ENCODE data around the gene FAM149A.

Gene FAM149A

DNA sequence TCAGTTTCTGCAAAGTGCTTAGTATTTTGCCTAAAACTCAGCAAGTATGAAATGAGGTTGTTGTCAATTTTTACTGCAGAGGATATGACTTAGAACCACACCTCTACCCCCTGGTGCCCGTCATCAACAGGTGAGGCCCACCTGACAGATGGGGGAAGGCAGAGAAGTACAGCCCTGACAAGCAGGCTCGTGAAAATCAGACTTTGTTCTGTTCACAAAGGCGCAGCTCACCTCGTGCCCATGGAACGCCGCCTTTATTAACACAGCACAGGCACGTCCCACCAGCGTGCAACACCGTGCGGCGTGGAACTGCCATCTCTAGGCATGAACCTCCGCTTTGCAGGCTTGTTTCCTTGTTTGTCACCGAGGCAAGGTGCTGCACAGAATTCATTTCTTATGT lies 100.2 kb downstream of the FAM149A start:
- no peaks in the 10 kb centered on the region for H3K27me3 Mint-ChIP-seq (ENCODE audit: low read depth, poor library complexity)
- DNase-seq, result no peak
- TF ChIP-seq CTCF (IDR thresholded peaks at IDR 0.05), result no peak
- H3K36me3 Mint-ChIP-seq (ENCODE audit: low read depth), result peaks cover 15% of the 10 kb centered on the region
- peaks cover 20% of the 10 kb centered on the region for H3K9me3 Mint-ChIP-seq
- no peak overlapping the region for H3K4me3 Mint-ChIP-seq
- H3K4me1 Mint-ChIP-seq, result peaks cover 21% of the 10 kb centered on the region
- no peak overlapping the region for H3K27ac Mint-ChIP-seq

GRCh38 chr4:186205156-186205555 lies 100.7 kb downstream of the FAM149A start:
- peak overlapping the region; percentile 4 for H3K27ac Mint-ChIP-seq
- no peaks in the 10 kb centered on the region for H3K27me3 Mint-ChIP-seq (ENCODE audit: low read depth, poor library complexity)
- no peak for TF ChIP-seq CTCF (IDR thresholded peaks at IDR 0.05)
- H3K36me3 Mint-ChIP-seq (ENCODE audit: low read depth), result peaks cover 18% of the 10 kb centered on the region
- peaks cover 23% of the 10 kb centered on the region for H3K9me3 Mint-ChIP-seq
- H3K4me3 Mint-ChIP-seq, result no peak overlapping the region
- DNase-seq, result peak; percentile 16
- H3K4me1 Mint-ChIP-seq, result peaks cover 21% of the 10 kb centered on the region

DNA sequence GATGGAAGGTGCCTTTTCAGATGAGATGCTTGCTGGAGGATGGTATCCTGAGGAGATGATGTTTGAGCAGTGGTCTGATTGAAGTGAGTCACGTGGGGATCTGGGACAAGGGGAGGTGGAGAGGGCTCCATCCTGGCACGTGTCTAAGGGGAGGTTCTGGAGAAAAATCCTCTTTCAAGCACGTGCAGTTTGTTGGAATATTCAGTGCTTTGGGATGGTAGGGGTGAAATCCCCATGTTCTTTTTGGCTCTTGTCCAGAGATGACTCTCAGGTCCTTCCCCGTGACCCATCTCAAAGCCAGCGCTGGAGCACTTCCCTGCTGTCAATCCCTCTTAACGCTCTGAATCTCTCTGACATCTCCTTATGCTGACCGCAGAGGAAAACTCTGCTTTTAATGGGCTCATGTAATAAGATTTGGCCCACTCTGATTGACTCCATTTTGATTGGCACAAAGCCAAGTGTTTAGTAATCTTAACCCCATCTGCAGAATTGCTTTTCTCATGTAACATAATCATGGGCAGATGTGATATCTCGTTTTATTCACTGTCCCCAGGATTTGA lies 112.0 kb downstream of the FAM149A start:
- no peak for DNase-seq
- H3K4me1 Mint-ChIP-seq, result no peaks in the 10 kb centered on the region
- peaks cover 10% of the 10 kb centered on the region for H3K36me3 Mint-ChIP-seq (ENCODE audit: low read depth)
- TF ChIP-seq CTCF (IDR thresholded peaks at IDR 0.05), result no peak
- peaks cover 3% of the 10 kb centered on the region for H3K9me3 Mint-ChIP-seq
- H3K4me3 Mint-ChIP-seq, result no peak overlapping the region
- no peak overlapping the region for H3K27ac Mint-ChIP-seq
- peaks cover 10% of the 10 kb centered on the region for H3K27me3 Mint-ChIP-seq (ENCODE audit: low read depth, poor library complexity)

DNA sequence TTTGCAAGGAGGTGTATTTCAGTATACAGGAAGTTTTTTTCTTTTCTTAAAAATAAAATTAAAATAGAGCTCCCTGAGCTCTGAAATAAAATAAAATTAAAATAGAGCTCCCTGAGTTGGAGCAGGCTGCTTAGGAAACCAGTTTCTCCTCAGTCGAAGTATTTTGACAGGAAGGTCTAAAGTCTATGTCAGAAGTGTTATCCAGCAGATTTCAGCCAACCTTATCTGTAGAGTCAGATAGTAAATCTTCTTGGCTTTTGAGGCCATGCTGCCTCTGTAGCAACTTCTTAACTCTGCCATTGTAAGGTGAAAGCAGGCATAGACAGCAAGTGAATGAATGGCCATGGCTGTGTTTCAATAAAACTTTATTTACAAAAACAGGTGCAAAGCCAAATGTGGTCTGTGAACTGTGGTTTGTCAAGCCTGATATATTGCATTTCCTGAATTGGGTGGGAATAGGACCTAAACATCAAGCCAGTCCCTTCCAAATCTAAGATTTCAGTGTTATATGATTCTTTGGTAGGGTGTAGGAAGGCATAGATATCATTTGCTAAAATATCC lies 113.3 kb downstream of the FAM149A start:
- Mint-ChIP-seq H3K9me3 (peaks cover under 1% of the 10 kb centered on the region), H3K27ac (no peak overlapping the region), H3K4me1 (no peaks in the 10 kb centered on the region), H3K27me3 (ENCODE audit: low read depth, poor library complexity) (peaks cover 10% of the 10 kb centered on the region), H3K36me3 (ENCODE audit: low read depth) (no peaks in the 10 kb centered on the region), H3K4me3 (no peak overlapping the region)
- DNase-seq, result no peak
- no peak for TF ChIP-seq CTCF (IDR thresholded peaks at IDR 0.05)

- peaks cover 18% of the 10 kb centered on the region for H3K36me3 Mint-ChIP-seq (ENCODE audit: low read depth)
- no peak for DNase-seq
- no peak overlapping the region for H3K27ac Mint-ChIP-seq
- H3K27me3 Mint-ChIP-seq (ENCODE audit: low read depth, poor library complexity), result peaks cover 7% of the 10 kb centered on the region
- peaks cover 31% of the 10 kb centered on the region for H3K9me3 Mint-ChIP-seq
- no peaks in the 10 kb centered on the region for H3K4me1 Mint-ChIP-seq
- no peak for TF ChIP-seq CTCF (IDR thresholded peaks at IDR 0.05)
- no peak overlapping the region for H3K4me3 Mint-ChIP-seq
These were observed 117.1 kb downstream of the FAM149A start for GRCh38 chr4:186221624-186222023.
